ENCODE results near the gene ASXL1.
"Not testable (repeated sequence)": the region's sequence is repeated elsewhere in the genome, so short reads cannot be mapped to it uniquely, and the experiment has no call there.

The ASXL1 gene

GRCh38 chr20:32365564-32365963 is 7.4 kb downstream of the ASXL1 start:
- no peak overlapping the region for H3K27ac ChIP-seq
- H3K4me3 ChIP-seq, result no peak overlapping the region
- peaks cover 91 to 100% (median 100%) of the 10 kb centered on the region in 11 experiments for H4K20me1 ChIP-seq
- H3K9ac ChIP-seq, result no peak overlapping the region
- TF ChIP-seq Cebpa-rat (IDR thresholded peaks at IDR 0.05), result no peak
- H3K4me2 ChIP-seq, result peak overlapping the region in 1 of 11 experiments; percentile 28; a peak in 1 of 22 replicates
- H3K27me3 ChIP-seq, result no peaks in the 10 kb centered on the region
- H3K4me1 ChIP-seq, result peaks cover 65 to 89% (median 78%) of the 10 kb centered on the region in 10 experiments
- no peaks in the 10 kb centered on the region for H3K9me3 ChIP-seq (replicated peaks in 1 of 11)
- peaks cover 28 to 81% (median 53%) of the 10 kb centered on the region in 11 experiments for H3K36me3 ChIP-seq

DNA sequence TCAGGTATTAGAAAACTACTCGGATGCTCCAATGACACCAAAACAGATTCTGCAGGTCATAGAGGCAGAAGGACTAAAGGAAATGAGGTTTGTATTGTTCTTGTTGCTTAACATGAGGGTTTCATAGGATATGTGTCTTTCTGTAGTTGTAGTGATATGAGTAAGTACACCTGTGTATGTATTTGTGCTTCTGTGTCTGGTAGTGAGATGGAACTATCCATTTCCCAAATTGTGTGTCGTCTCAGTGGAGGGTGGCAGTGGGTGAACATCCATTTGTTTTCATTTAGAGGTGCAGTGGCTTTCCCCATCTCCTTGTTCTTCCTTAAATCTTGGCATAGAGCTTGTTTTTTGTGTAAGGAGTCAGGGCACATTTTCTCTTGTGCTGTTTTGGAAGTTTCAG is 8.2 kb downstream of the ASXL1 start:
- Histone ChIP-seq H4K20me1 (peaks cover 88 to 100% (median 100%) of the 10 kb centered on the region in 11 experiments), H3K4me2 (no peak overlapping the region; a peak in 1 of 22 replicates)

GRCh38 chr20:32368323-32368722 is 10.2 kb downstream of the ASXL1 start:
- H3K9me3 ChIP-seq (replicated peaks in 1 of 11), result no peaks in the 10 kb centered on the region
- peaks cover 74 to 100% (median 98%) of the 10 kb centered on the region in 11 experiments for H4K20me1 ChIP-seq
- TF ChIP-seq Cebpa-rat (IDR thresholded peaks at IDR 0.05), result no peak
- peak overlapping the region in 2 of 11 experiments; percentile 9 to 13; a peak in 5 of 22 replicates for H3K4me2 ChIP-seq
- no peaks in the 10 kb centered on the region for H3K27me3 ChIP-seq
- H3K4me3 ChIP-seq, result no peak overlapping the region
- H3K4me1 ChIP-seq, result peaks cover 40 to 61% (median 51%) of the 10 kb centered on the region in 10 experiments
- no peak overlapping the region for H3K27ac ChIP-seq
- peaks cover 55 to 94% (median 73%) of the 10 kb centered on the region in 11 experiments for H3K36me3 ChIP-seq
- H3K9ac ChIP-seq, result no peak overlapping the region

More for the DNA sequence above, 8.2 kb downstream of the ASXL1 start:
- peaks cover 57 to 81% (median 70%) of the 10 kb centered on the region in 10 experiments for H3K4me1 ChIP-seq
- H3K4me3 ChIP-seq, result no peak overlapping the region
- TF ChIP-seq Cebpa-rat (IDR thresholded peaks at IDR 0.05), result no peak
- H3K27ac ChIP-seq, result no peak overlapping the region
- H3K36me3 ChIP-seq, result peaks cover 36 to 81% (median 58%) of the 10 kb centered on the region in 11 experiments
- H3K9ac ChIP-seq, result no peak overlapping the region
- no peaks in the 10 kb centered on the region for H3K27me3 ChIP-seq
- no peaks in the 10 kb centered on the region for H3K9me3 ChIP-seq (replicated peaks in 1 of 11)

DNA sequence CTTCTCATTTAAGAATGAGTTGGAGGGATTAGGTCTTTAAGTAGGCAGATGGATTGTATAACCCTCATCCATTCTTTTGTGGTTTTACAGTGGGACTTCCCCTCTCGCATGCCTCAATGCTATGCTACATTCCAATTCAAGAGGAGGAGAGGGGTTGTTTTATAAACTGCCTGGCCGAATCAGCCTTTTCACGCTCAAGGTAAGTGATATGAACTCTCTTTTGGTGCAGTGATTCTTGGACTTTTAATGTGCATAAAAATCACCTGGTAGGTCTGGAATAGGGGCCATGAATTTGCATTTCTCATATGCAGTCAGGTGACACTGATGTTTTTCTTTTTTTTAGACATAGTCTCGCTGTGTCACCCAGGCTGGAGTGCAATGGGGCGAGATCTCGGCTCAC is 10.8 kb downstream of the ASXL1 start:
- Histone ChIP-seq H3K27ac (no peak overlapping the region), H3K9ac (no peak overlapping the region), H3K36me3 (peaks cover 60 to 96% (median 79%) of the 10 kb centered on the region in 11 experiments), H3K9me3 (replicated peaks in 1 of 11) (no peaks in the 10 kb centered on the region), H3K27me3 (no peaks in the 10 kb centered on the region), H3K4me2 (peak overlapping the region in 3 of 11 experiments; percentile 7 to 27 (median 11); a peak in 4 of 22 replicates), H3K4me3 (no peak overlapping the region), H3K4me1 (peaks cover 35 to 55% (median 45%) of the 10 kb centered on the region in 10 experiments), H4K20me1 (peaks cover 70 to 100% (median 97%) of the 10 kb centered on the region in 11 experiments)
- TF ChIP-seq Cebpa-rat (IDR thresholded peaks at IDR 0.05), result no peak

GRCh38 chr20:32370897-32371296 is 12.8 kb downstream of the ASXL1 start:
- Histone ChIP-seq H3K4me1 (peaks cover 21 to 36% (median 31%) of the 10 kb centered on the region in 10 experiments), H3K9me3 (replicated peaks in 1 of 11) (no peaks in the 10 kb centered on the region), H4K20me1 (peaks cover 62 to 100% (median 95%) of the 10 kb centered on the region in 11 experiments), H3K36me3 (peaks cover 79 to 100% (median 95%) of the 10 kb centered on the region in 11 experiments), H3K4me3 (no peak overlapping the region), H3K9ac (no peak overlapping the region), H3K27ac (no peak overlapping the region), H3K4me2 (no peak overlapping the region), H3K27me3 (no peaks in the 10 kb centered on the region)
- TF ChIP-seq Cebpa-rat (IDR thresholded peaks at IDR 0.05), result no peak

DNA sequence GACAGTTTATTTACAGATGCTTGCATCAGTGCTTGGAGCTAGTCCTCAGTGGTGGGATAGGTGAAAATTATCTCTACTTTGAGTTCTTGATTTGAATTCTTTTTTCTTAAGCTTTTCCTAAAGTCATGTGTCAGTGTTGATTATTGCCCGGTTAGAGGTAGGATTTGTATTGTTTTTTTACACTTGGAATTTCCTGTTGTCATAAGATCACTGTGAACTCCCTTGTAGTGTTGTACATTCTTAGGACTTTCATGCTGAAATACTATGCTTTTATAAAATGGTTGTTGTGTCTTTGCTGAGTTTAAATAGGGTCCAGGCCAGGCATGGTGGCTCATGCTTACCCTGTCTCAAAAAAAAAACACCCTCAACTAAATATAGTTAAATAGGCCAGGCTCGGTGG is 20.3 kb downstream of the ASXL1 start:
- Histone ChIP-seq H3K9me3 (replicated peaks in 1 of 11) (no peaks in the 10 kb centered on the region), H3K27ac (no peak overlapping the region), H3K9ac (no peak overlapping the region), H3K36me3 (peaks cover 79 to 98% (median 90%) of the 10 kb centered on the region in 11 experiments), H3K27me3 (no peaks in the 10 kb centered on the region), H4K20me1 (peaks cover 27 to 95% (median 82%) of the 10 kb centered on the region in 11 experiments), H3K4me2 (no peak overlapping the region), H3K4me1 (peaks cover 0 to 2% (median 0%) of the 10 kb centered on the region in 10 experiments; a peak in 2 of 20 replicates), H3K4me3 (no peak overlapping the region)
- TF ChIP-seq Cebpa-rat (IDR thresholded peaks at IDR 0.05), result no peak

- Histone ChIP-seq H3K36me3 (peaks cover 76 to 97% (median 85%) of the 10 kb centered on the region in 11 experiments), H4K20me1 (peaks cover 35 to 95% (median 84%) of the 10 kb centered on the region in 11 experiments), H3K4me1 (peaks cover 0 to 13% (median 3%) of the 10 kb centered on the region in 10 experiments; a peak in 5 of 20 replicates)
- not testable (repeated sequence) for H3K27me3 ChIP-seq; H3K9ac ChIP-seq; H3K4me2 ChIP-seq; H3K4me3 ChIP-seq; H3K9me3 ChIP-seq (replicated peaks in 1 of 11); H3K27ac ChIP-seq
- peak in 9 of 11 experiments; percentile 26 to 91 (median 64); a peak in 13 of 22 replicates for TF ChIP-seq Cebpa-rat (IDR thresholded peaks at IDR 0.05)
Measured at GRCh38 chr20:32380037-32380436, 21.9 kb downstream of the ASXL1 start.

GRCh38 chr20:32380745-32381144 is 22.6 kb downstream of the ASXL1 start:
- peaks cover 33 to 95% (median 86%) of the 10 kb centered on the region in 11 experiments for H4K20me1 ChIP-seq
- TF ChIP-seq Cebpa-rat (IDR thresholded peaks at IDR 0.05), result no peak
- H3K27ac ChIP-seq, result no peak overlapping the region

GRCh38 chr20:32382102-32382950 is 24.2 kb downstream of the ASXL1 start:
- H3K9me3 ChIP-seq (replicated peaks in 1 of 11), result no peaks in the 10 kb centered on the region
- H3K27ac ChIP-seq, result no peak overlapping the region
- no peak overlapping the region for H3K9ac ChIP-seq
- peaks cover 58 to 95% (median 80%) of the 10 kb centered on the region in 11 experiments for H3K36me3 ChIP-seq
- peaks cover 10 to 26% (median 18%) of the 10 kb centered on the region in 10 experiments for H3K4me1 ChIP-seq
- peaks cover 45 to 100% (median 91%) of the 10 kb centered on the region in 11 experiments for H4K20me1 ChIP-seq
- no peaks in the 10 kb centered on the region for H3K27me3 ChIP-seq
- TF ChIP-seq Cebpa-rat (IDR thresholded peaks at IDR 0.05), result no peak
- H3K4me3 ChIP-seq, result no peak overlapping the region
- H3K4me2 ChIP-seq, result no peak overlapping the region

More at GRCh38 chr20:32380745-32381144, 22.6 kb downstream of the ASXL1 start:
- Histone ChIP-seq H3K4me2 (no peak overlapping the region), H3K9me3 (replicated peaks in 1 of 11) (no peaks in the 10 kb centered on the region), H3K36me3 (peaks cover 70 to 97% (median 77%) of the 10 kb centered on the region in 11 experiments), H3K9ac (no peak overlapping the region), H3K4me3 (no peak overlapping the region), H3K27me3 (no peaks in the 10 kb centered on the region), H3K4me1 (peaks cover 0 to 13% (median 4%) of the 10 kb centered on the region in 10 experiments; a peak in 5 of 20 replicates)

DNA sequence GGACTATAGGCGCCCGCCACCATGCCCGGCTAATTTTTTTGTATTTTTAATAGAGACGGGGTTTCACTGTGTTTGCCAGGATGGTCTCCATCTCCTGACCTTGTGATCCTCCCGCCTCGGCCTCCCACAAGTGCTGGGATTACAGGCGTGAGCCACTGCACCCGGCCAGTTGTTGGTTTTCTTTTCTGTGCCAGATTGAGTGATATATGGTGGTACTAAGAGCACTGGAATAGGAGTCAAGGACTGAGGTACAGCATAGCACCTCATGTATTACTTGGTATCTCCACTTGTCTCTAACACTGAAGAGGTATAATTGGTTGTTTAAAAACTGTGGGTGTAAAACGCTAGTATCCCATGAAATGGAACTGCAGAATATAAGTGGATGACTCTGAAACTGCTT is 25.3 kb downstream of the ASXL1 start:
- not testable (repeated sequence) for H3K4me2 ChIP-seq; H3K9me3 ChIP-seq (replicated peaks in 1 of 11); H3K9ac ChIP-seq; H3K27ac ChIP-seq; H3K4me3 ChIP-seq; H3K27me3 ChIP-seq
- peaks cover 13 to 32% (median 23%) of the 10 kb centered on the region in 10 experiments for H3K4me1 ChIP-seq
- H3K36me3 ChIP-seq, result peaks cover 47 to 95% (median 71%) of the 10 kb centered on the region in 11 experiments
- peaks cover 47 to 100% (median 94%) of the 10 kb centered on the region in 11 experiments for H4K20me1 ChIP-seq

Data from BLaER1 treated with 17β-estradiol and CSF1 and Interleukin-3, amounts not matched to agents 10 nM and 100 nM (cell line).